Fibroblast of pulmonary artery (primary cell): ENCODE data around the gene STX11.

Experiments used
- DNase-seq: peaks from one replicate; pipeline ENCODE4 v3.0.0-alpha.2; 2010; ENCODE audit warnings: low read depth
- H3K4me3 ChIP-seq: replicated peaks from 2 replicates; pipeline ENCODE4 v1.5.1; 2011; ENCODE audit warnings: low read depth, mild to moderate bottlenecking, control low read depth, low read length, moderate library complexity
- TF ChIP-seq, protein P1 (sequence below): IDR thresholded peaks from 2 replicates; pipeline ENCODE4 v1.5.1; 2011; ENCODE audit warnings: mild to moderate bottlenecking, control low read depth, low read length, inconsistent platforms; ENCODE audit errors: missing control alignments

The STX11 gene

DNA sequence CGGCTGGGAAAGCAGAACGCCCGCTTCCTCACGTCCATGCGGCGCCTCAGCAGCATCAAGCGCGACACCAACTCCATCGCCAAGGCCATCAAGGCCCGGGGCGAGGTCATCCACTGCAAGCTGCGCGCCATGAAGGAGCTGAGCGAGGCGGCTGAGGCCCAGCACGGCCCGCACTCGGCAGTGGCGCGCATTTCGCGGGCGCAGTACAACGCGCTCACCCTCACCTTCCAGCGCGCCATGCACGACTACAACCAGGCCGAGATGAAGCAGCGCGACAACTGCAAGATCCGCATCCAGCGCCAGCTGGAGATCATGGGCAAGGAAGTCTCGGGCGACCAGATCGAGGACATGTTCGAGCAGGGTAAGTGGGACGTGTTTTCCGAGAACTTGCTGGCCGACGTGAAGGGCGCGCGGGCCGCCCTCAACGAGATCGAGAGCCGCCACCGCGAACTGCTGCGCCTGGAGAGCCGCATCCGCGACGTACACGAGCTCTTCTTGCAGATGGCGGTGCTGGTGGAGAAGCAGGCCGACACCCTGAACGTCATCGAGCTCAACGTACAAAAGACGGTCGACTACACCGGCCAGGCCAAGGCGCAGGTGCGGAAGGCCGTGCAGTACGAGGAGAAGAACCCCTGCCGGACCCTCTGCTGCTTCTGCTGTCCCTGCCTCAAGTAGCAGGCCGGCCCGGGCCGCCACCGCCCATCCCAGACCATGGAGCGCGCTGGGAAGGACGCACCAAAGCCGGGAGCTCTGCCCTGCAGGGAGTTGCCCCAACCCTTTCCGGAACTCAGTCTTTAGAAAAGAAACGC lies 36.7 kb downstream of the STX11 start:
- TF ChIP-seq, protein P1, sequence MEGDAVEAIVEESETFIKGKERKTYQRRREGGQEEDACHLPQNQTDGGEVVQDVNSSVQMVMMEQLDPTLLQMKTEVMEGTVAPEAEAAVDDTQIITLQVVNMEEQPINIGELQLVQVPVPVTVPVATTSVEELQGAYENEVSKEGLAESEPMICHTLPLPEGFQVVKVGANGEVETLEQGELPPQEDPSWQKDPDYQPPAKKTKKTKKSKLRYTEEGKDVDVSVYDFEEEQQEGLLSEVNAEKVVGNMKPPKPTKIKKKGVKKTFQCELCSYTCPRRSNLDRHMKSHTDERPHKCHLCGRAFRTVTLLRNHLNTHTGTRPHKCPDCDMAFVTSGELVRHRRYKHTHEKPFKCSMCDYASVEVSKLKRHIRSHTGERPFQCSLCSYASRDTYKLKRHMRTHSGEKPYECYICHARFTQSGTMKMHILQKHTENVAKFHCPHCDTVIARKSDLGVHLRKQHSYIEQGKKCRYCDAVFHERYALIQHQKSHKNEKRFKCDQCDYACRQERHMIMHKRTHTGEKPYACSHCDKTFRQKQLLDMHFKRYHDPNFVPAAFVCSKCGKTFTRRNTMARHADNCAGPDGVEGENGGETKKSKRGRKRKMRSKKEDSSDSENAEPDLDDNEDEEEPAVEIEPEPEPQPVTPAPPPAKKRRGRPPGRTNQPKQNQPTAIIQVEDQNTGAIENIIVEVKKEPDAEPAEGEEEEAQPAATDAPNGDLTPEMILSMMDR = no peak
- DNase-seq = no peak
- H3K4me3 ChIP-seq = no peak overlapping the region

DNA sequence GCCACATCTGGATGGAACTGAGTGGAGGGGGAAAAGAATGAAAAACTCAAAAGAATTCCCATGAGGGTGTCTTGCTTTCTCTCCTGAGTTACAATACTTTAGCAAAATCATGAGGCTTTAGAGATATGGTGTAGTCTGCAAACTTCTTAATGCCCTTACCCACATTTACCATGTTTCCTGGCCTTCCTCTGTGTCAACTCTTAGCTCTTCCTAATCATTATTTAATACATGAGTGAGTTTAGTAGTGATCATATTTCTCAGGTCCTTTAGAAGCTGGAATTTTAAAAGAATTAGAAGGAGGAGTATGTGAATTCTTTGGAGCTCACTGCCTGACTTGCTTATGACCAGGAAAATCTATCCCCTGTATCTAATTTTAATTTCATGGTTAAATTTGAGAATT lies 39.0 kb downstream of the STX11 start:
- no peak for DNase-seq
- H3K4me3 ChIP-seq = no peak overlapping the region
- TF ChIP-seq, protein P1 = no peak

DNA sequence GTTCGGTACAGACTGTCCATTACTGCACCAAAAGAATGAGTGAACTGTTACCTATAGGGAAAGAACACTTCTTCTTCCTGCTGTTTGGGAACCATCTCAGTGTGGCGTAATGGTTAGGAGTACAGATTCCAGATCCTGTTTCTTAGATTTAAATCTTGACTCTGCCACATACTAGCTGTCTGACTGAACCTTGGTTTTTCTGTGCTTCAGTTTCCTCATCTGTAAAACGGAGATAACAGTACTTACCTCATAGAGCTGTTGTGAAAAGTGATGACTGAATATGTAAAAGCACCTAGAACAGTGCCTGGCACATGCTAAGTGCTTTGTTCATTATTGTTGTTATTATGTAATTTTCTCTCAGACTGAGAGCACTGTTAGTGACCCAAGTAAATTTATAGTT lies 39.8 kb downstream of the STX11 start:
- no peak overlapping the region for H3K4me3 ChIP-seq
- TF ChIP-seq, protein P1 = no peak
- no peak for DNase-seq

DNA sequence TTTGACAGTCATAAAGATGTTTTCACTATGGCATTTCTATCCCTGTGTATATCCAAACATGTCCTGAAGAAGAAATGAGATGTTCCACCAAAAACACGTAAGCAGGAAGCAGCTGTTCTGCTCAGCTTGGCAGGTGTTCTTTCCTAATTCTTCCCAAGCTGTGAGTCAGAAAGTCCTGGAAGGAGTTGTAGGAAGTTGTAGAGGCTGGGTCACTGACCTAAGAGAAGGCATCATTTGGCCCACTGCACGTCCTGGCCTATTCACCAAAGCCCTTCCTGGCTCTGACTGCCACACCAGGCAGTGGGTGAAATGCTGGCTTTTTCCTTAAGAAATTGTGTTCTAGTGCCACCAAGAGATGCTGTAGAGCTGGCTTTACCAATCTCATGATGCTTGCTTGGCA lies 40.3 kb downstream of the STX11 start:
- peak; percentile 88 for DNase-seq
- H3K4me3 ChIP-seq = no peak overlapping the region
- TF ChIP-seq, protein P1 = no peak

DNA sequence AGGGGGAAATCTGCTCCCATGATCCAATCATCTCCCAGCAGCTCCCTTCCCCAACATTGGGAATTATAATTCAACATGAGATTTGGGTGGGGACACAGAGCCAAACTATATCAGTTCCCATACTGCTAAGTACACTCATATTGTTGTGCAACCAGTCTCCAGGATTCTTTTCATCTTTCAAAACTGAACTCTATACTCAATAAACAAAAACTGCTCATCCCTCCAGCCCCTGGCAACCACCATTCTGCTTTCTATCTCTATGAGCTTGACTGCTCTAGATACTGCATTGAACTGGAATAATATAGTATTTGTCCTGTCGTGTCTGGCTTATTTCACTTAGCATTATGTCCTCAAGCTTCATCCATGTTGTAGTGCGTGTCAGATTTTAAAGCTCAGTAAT lies 42.9 kb downstream of the STX11 start:
- TF ChIP-seq, protein P1 = no peak
- no peak for DNase-seq
- H3K4me3 ChIP-seq = no peak overlapping the region

DNA sequence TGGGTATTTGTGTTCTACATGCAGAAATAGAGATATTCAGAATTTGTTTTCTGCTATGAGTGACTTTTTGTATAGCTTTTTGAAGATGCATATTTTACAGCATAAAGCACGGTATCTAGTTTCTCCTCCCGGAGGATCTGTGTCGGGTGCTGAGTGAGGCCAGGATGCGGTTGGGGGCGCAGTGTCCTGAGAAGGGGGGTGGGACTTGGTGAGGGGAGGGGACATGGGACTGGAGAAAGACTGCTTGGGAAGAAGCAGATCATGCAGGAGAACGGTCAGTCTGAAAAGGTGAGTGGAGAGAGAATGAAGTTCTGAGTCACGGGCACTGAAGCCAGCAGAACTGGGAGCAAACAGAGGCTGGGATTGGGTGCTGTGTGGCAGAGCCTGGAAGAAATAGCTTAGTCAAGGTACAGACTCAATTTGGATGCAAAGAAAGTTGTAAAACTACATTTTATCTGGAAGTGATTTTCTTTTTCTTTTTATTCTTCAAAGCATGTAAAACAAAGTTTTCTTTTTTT lies 44.0 kb downstream of the STX11 start:
- TF ChIP-seq, protein P1 = no peak
- no peak for DNase-seq
- H3K4me3 ChIP-seq = no peak overlapping the region

DNA sequence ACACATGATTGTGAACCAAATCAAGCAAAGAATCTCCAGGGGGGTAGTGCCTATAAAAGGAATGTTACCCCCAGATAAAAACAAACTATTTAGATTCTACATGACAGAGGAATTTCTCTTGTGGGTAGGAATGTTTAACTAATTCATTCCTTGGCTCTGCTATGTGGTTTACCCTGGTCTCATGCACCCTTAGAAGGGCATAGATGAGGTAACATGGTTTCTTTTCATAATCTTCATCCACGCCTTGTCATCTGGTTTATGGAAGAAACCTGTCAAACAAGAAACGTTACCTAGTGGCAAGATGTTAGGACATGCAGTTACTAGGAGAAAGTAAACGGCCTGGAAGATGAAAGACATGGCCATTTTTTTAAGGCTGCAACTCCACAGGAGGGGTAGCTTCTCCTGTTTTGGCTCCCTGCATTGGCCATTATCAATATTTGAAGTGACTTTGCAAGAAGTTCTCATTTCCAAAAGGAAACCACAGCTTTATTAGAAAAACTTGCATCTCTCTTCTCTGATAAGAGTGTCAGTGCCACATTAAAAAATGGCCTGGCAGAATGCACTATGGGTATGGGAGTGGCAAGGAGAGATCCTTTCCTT lies 45.5 kb downstream of the STX11 start:
- DNase-seq = peak; percentile 25
- no peak overlapping the region for H3K4me3 ChIP-seq
- TF ChIP-seq, protein P1 = no peak
